COLO668 (cell line): ENCODE data around the gene CALD1.
"Not testable (repeated sequence)": the region's sequence is repeated elsewhere in the genome, so short reads cannot be mapped to it uniquely, and the experiment has no call there.

ENCODE experiments used
- DNase-seq: peaks from one replicate; lab custom pipeline; 2025; ENCODE audit not compliant: unreplicated experiment; lab: John Stamatoyannopoulos, UW

The CALD1 gene

DNA sequence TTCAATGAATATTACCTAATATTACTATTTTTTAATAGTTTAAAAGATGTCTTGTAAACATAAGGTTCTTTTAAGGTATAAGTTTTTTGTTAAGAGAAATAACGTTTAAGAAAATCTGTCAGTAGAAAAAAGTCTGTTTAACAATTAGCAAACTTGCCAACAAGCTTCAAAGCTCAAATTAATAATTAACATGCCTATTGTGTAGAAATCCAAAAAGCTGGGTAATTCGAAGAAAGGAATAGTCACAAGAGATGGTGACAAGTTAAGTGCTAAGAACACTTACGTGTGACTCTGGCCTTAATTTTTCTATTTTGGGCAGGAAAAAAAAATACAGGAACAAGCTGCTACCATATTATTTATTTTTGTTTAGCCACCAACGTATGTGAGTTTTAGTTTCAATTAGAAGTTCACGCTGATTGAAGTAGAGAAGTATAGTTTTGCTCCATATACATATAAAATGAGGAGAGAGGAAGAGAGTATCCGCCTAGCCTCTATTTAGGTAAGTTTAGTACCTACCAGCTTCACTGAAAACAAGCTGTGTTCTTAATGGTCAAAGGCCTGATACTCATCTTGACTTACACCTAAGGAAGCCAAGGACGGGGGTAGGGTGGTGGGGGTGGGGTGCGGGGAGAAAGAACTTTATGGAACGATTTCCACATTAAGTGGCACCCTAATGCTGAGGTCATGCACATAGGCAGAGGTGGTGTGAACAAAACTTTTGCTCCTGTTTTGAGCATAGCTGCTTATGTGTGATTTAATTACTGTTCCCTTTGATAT lies 163.4 kb downstream of the CALD1 start:
- no peak for DNase-seq

DNA sequence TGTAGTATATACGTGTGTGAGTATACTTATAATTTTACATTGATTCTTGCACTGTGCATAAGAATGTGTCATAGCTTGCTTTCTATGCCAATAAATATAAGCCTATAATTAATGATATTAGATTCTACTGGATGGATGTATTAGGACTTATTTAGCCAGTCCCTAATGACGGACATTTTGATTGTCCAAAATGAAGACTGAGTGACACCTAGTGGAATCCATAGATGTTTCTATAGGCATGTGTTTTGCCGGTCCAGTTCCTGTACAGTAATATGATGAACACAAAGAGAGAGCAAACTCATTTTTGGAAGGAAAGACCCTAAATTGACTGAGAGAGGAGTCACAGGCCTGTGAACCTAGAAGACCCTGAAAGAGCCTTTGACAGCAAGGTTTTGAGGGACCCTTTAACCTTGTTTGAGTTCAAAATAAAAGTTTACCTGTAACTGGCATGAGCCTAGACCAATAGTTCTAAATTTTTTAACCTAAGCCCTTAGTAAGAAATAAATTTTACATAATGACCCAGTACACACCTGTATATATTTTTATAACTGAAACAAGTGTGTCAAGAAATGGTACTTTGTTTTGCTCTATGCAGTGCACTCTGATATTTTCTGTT lies 164.5 kb downstream of the CALD1 start:
- DNase-seq, result no peak

DNA sequence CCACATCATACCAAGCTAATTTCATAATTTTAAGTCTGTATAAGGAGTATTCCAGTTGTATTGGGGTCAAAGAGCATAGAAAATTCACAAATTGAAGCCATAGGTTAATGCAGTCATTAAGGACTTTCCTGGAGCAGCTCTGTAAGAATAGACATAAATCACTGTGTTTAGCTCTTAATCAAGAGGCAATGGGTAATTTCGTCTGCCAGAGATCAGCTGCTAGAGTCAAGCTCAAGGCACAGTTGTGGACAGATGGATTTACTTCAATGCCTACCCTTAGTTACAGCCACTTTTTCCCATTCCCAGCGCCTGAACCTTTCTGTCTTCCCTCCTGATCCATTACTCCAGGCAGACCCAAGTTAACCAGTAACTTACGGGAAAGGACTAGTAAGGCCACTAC lies 166.3 kb downstream of the CALD1 start:
- DNase-seq, result no peak

DNA sequence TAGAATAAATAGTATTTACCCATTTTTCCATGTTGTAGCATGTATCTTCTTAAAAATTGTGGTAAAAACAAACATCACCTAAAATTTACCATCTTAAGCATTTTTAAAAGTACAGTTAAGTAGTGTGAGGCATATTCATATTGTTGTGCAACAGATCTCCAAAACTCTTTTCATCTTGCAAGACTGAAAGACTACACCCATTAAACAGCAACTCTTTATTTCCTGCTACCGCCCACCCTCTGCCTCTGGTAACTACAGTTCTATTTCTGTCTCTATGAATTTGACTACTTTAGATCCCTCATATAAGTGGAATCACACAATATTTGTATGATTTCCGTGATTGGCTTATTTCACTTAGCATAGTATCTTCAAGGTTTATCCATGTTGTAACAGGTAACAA lies 166.8 kb downstream of the CALD1 start:
- DNase-seq, result no peak

DNA sequence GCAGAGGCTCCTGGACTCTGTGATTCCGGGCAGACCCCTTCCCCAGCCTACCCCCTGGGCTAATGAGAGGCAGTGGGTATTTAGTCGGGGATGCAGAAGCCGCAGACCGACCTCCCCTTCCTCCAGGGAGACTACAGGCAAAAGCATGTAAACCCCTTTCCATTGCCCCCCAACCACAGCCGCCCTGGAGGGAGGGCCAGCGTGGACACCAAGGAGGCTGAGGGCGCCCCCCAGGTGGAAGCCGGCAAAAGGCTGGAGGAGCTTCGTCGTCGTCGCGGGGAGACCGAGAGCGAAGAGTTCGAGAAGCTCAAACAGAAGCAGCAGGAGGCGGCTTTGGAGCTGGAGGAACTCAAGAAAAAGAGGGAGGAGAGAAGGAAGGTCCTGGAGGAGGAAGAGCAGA lies 167.9 kb downstream of the CALD1 start:
- DNase-seq, result no peak

DNA sequence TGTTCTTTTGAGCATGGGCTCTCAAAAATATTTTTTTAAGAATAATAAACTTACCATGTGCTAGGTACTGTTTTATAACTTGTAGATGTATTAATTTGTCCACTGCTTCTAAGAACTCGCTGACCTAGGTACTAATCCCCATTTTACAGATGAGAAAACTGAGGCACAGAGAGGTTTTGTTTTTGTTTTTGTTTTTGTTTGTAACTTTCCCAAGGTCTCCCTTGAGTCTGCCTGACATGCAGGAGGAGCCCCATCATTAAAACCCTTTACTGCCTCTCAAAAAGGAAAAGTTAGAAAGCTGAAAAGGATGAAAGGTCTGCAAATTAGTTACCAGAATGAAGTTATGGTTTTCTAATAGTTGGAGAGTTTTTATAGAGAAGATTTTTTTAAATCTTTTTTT lies 168.4 kb downstream of the CALD1 start:
- no peak for DNase-seq

DNA sequence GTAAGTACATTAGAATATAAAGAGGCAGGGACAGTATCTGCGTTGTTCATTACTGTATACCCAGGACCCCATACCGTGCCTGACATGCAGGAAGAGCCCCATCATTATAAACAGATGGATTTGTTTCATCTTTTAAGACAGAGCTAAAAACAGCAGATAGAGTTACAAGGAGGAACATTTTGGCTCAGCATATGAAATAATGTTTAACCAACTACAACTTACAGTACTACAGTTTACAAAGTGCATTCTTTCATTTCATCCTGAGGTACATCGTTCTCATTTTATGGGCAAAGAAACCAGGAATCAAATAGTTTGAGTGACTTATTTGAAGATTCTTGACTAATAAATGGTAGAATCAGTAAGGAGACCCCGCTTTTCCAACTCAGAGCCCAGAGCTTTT lies 168.8 kb downstream of the CALD1 start:
- no peak for DNase-seq

DNA sequence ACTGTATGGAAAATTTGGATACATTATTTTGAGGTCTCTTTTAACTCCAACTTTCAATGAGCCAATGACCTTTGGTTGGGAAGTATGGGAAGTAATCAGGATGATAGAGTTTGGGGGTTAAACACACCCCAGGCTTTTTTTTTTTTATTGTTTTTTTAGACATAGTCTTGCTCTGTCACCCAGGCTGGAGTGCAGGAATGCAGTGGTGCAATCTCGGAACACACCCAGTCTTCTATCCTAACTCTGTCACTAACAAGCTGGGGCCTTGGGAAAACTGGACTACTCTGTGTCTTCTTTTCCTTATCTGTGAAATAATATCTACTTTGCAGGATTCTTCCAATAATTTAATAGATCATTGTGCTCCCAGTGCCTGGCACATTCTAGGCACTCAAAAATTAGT lies 169.3 kb downstream of the CALD1 start:
- DNase-seq, result no peak

DNA sequence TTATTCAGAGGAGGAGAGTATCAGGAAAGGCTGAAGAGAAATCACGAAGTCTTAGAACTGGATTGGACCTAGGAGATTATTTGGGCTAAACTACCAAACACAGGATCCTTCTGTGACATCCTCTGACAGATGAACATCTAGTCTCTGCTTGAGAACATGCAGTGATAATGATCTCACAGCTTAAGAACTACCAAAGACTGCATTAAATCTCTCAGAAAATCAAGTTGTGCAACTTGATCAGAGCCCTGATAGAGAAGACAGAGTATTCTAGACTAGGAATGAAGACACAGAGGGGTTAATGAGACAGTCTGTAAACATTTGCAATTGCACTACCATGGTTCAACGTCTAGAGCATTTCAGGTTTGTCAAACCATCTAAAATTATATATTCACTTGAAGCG lies 169.7 kb downstream of the CALD1 start:
- no peak for DNase-seq

DNA sequence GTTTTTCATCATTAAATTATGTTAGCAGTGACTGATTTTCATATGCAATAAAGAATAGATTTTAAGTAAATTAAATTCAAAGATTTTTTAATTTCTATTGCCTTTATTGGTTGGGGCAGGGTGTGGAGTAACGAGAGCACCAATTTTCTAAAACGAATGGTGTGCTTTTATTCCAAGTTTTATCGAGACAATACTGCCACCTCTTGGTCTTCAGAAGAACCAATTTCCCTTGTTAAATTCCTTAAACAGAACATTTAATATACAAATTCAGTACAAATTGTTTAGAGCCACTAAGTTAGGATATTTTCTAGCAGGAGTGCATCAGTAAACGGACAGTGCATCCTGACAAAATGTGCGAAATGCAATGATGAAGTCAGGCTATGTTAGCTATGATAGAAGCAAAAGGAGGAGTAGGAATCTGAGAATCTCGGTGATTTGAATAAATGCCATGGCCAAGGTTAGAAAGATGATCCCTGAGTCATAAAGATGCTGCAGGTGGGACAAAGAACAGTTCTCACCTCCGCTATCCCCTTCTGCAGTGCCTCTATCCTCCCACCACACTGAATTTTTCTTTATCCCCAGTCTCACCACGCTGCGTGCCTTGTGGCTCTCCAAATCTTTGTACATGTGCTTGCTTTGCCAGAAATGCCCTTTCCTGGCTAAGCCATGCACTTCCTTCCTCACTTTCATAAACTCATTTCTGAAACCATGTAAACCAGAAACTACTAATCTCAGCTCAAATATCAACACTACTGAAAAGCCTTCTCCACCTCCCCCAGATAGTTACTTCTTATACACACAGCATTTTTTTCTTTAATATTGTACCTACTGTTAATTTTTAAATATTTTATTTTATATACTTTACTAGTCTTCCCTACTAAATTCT lies 175.0 kb downstream of the CALD1 start:
- DNase-seq, result no peak

DNA sequence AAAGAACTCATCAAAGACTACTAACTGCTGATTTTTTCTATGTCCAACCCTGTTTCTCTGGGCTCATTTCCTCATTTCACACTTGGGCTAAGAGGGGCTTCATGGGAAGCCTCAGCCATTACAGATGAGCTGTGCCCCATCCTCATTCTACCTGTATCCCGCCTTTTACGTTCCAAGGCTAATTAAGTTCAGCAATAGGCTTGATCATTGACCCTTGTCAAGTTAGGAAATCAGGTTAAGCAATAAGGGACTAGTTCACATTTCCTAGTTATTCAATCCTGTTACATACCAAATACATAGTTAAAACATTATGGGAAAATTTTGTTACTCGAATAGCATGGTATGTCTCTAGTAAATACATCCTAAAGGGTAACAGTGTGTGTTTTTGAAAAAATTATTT lies 177.6 kb downstream of the CALD1 start:
- DNase-seq, result no peak

DNA sequence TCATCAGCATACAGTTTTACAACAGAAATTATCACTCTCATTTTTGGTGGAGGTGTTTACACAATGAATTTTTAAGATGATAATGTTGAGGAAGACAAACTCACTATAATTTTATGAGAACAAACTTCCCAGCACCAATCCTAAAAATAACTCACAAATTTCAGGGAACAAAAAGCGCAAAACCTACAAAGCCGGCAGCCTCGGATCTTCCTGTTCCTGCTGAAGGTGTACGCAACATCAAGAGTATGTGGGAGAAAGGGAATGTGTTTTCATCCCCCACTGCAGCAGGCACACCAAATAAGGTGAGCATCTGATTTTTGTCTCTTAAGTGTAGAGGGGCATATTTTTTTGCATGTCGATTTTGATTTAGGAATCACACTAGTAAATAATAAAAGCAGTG lies 180.4 kb downstream of the CALD1 start:
- no peak for DNase-seq

DNA sequence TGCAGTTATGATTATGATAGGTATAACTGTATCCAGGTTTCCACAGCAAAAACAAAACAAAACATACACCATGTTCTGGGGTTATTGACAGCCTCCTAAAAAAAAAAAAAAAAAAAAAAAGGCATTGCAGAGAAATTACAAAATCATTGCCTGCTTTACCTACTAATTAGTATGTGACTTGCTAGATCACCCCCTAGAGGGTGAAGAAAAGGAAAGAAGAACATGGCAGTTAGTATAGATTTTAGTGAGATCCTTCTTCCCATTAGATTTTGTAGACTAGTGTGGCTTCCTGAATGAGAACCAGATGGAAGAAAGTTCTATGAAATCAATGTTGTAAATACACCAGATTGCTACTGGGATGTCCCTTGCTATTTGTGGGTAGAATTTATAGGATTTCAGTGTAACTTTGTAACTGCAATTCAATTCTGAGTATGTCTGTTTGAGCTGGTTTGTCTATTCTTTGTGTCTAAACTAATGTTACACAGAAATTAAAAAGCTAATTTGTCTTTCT lies 182.9 kb downstream of the CALD1 start:
- DNase-seq, result no peak

DNA sequence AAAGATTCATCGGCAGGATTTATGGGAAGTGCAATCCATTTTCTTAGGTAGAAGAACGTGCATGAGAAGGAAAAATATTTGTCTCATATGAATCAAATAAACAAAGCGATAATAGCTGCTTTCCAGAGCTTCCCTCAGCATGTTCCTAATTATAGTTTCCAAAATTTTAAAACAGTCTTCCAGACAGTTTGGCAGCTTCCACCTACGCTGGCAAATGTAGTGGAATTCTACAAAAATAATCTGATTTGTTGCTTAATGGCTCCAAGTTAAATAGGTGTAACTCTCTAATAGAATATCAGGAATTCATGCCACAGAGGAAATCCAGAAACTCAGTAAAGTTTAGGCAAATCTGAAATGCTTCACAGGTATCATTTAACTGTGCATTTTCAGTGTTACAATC lies 183.6 kb downstream of the CALD1 start:
- DNase-seq, result no peak

DNA sequence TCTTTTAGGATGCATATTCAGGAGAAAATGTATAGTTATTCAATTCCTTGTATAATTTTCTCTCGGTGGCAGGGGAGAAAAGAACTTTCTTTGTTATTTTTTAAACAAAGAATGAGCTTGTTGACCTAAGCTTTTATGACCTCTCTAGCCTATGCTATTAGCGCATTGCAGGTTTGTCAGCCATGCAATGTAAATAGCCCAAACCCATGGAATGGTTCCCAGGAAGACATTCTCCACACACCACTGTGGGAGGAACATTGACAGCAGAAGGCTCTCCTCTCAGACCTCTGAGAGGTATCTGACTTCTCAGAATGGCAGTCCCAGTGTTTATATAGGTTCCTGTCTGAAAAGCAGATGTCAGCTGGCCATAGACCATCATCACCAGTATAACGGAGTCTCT lies 187.3 kb downstream of the CALD1 start:
- DNase-seq, result peak; percentile 40

DNA sequence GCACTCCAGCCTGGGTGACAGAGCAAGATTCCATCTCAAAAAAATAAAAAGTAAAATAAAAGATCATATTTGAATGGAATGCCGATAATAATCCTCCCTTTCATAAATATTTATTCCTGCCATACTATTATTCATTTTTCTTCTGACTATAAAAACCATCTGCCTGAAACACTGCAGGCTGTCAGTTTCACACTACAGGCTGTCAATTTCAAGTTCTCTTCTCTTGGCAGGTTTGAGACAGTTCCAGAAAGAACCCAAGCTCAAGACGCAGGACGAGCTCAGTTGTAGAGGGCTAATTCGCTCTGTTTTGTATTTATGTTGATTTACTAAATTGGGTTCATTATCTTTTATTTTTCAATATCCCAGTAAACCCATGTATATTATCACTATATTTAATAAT lies 188.7 kb downstream of the CALD1 start:
- no peak for DNase-seq

DNA sequence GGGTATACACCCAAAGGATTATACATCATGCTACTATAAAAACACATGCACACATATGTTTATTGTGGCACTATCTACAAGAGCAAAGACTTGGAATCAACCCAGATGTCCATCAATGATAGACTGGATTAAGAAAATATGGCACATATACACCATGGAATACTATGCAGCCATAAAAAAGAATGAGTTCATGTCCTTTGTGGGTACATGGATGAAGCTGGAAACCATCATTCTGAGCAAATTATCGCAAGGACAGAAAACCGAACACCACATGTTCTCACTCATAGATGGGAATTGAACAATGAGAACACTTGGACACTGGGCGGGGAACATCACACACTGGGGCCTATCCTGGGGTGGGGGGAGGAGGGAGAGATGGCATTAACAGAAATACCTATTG lies 202.2 kb downstream of the CALD1 start:
- DNase-seq, result not testable (repeated sequence)

DNA sequence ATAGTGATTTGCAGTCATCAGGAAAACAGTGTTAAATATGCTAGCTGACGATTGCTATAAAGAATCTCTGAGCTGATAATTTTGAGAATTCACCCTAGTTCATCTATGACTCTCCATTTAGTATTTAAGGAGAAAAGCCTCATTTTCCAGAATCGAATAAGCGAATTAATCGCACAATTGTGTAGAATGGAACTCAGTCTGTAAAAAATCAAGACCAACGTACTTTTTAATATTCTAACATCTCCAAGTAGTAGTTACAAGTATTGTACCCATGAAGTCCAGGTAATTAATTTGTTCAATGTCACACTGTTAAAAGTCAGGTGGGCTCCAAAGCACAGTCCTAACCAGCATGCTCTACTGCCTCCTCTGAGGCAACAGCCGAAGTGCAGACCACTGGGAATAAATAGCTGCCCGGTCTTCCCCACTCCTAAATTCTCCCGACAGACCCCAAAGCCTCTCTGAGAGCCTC lies 206.5 kb downstream of the CALD1 start:
- no peak for DNase-seq

DNA sequence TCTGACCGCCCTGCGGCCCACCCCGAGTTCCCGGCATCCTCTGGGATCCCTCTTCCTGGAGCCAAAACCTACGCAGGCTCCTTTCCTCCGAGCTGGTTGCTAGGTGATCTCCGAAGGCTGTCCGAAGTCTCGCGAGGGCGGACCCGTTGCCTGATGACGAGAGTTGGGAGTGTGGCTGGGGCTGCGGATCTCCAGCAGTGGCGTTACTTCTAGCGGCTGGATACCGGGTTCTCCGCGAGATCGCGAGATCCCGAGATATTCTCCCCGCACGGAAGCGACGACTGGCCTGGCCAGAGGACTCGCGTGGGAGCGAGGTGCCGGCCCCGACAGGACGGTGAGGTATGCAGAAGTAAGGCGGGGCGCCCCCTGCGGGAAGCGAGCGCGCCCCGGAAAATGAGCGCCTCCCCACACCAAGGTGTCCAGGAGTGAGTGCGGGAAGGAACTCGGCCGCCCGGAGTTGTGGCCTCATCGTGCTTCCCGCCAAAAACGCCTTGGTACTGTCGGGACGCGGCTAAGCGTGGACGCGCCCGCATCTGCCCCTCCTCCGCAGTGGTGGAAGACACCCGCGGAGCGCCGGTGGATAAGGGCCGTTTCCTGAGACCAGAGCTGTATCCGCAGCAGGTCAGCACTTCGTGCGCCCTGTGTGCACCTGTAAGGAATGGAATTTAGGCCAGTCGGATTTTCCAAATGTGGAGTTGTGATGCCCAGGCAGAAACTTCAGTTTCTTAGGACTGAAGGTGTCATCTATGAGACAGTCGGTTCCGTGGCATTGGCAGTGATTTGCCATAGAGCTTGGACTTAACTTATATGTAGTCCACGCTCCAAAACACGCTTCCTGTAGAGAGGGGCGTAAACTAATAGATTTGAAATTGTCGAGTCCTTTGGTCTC lies 207.2 kb downstream of the CALD1 start, which contains the start of gene AGBL3:
AGBL3 (plus strand) TSS at position 146 of the 889 bp plus-strand sequence. CDS start 1,426 bp downstream, outside the sequence.
- peak; percentile 94 for DNase-seq

DNA sequence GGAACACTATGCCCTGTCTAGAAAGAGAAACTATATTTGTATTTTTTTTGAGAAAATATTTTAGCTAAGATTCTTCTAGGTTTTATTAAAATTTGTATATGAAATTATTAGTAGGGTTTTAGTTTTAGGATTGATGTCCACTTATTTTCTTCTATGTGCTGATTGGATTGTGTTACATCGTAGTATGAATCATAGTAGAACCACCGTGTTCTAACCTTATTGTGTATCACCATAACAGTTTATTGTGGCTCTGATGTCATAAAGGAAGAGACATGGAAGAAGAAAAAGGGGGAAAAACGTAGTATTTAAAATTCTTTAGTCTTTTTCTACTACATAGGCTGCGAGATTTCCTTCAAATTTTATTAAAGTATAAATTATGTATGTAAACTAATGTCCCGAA lies 208.7 kb downstream of the CALD1 start:
- no peak for DNase-seq
